ENCODE measurements around the gene SLC12A3. TPM values are rescaled to one million over a fixed set of nuclear protein-coding genes. Genes with fewer than 3 reads are reported as not detected.

SLC12A3 gene
- total and polyA plus RNA-seq, 4 experiments from 2014 or later: not detected

- CTCF ChIA-PET (ENCODE audit: partially characterized antibody): interaction anchor here (1.2 to 1.5 kb wide), 2 partner anchors 8 to 11 kb away, joined by 3 read pairs; no protein-coding TSS in a partner anchor
- peaks cover 16 to 17% of the 10 kb centered on the region in 2 donors for H3K36me3 Mint-ChIP-seq
- intact Hi-C loops (cut with micrococcal nuclease): no loop called here
- H3K27ac Mint-ChIP-seq: peak overlapping the region in 6 of 7 donors; percentile 61 to 85 (median 74)
- Histone ChIP-seq H3K36me3 (ENCODE audit: insufficient read depth, low read length) (peaks cover 12% of the 10 kb centered on the region), H3K27me3 (ENCODE audit: insufficient read depth, low read length) (no peaks in the 10 kb centered on the region), H3K9me3 (ENCODE audit: control insufficient read depth in 1 of 2, low read length in 2 of 2) (no peaks in the 10 kb centered on the region), H3K4me1 (ENCODE audit: insufficient read depth, low read length) (peaks cover 11% of the 10 kb centered on the region), H3K27ac (ENCODE audit: low read depth, low read length) (no peak overlapping the region), H3K4me3 (ENCODE audit: low read length in 2 of 2) (no peak overlapping the region)
- peaks cover 0 to 5% (median 0%) of the 10 kb centered on the region in 8 donors for H3K9me3 Mint-ChIP-seq
- H3K4me3 Mint-ChIP-seq: peak overlapping the region in 3 of 8 donors; percentile 45 to 71 (median 61)
- no peak for DNase-seq
- POLR2A ChIA-PET (ENCODE audit: partially characterized antibody): interaction anchor here (1.5 kb wide), 1 partner anchor 83 kb away, joined by 6 read pairs; the partner anchor contains the start of gene HERPUD1
- H3K4me1 Mint-ChIP-seq: peaks cover 13 to 21% (median 15%) of the 10 kb centered on the region in 4 donors
- no peaks in the 10 kb centered on the region for H3K27me3 Mint-ChIP-seq
Measured at GRCh38 chr16:56848029-56848936, 16.7 kb upstream of the SLC12A3 start.

- DNase-seq: no peak
- peaks cover 13 to 21% (median 15%) of the 10 kb centered on the region in 4 donors for H3K4me1 Mint-ChIP-seq
- H3K27me3 Mint-ChIP-seq: no peaks in the 10 kb centered on the region
- Histone ChIP-seq H3K4me1 (ENCODE audit: insufficient read depth, low read length) (peaks cover 11% of the 10 kb centered on the region), H3K27ac (ENCODE audit: low read depth, low read length) (no peak overlapping the region), H3K9me3 (ENCODE audit: control insufficient read depth in 1 of 2, low read length in 2 of 2) (no peaks in the 10 kb centered on the region), H3K4me3 (ENCODE audit: low read length in 2 of 2) (no peak overlapping the region), H3K36me3 (ENCODE audit: insufficient read depth, low read length) (peaks cover 4% of the 10 kb centered on the region), H3K27me3 (ENCODE audit: insufficient read depth, low read length) (no peaks in the 10 kb centered on the region)
- peaks cover 9% of the 10 kb centered on the region in 2 donors for H3K36me3 Mint-ChIP-seq
- CTCF ChIA-PET (ENCODE audit: partially characterized antibody): no interaction called here
- POLR2A ChIA-PET (ENCODE audit: partially characterized antibody): no interaction called here
- peaks cover 0 to 5% (median 0%) of the 10 kb centered on the region in 8 donors for H3K9me3 Mint-ChIP-seq
- intact Hi-C loops (cut with micrococcal nuclease): no loop called here
- no peak overlapping the region for H3K4me3 Mint-ChIP-seq
- H3K27ac Mint-ChIP-seq: peak overlapping the region in 2 of 7 donors; percentile 11 to 68
Measured at GRCh38 chr16:56848955-56849689, 15.9 kb upstream of the SLC12A3 start.

- ChIA-PET POLR2A (ENCODE audit: partially characterized antibody) (no interaction called here), CTCF (ENCODE audit: partially characterized antibody) (interaction anchor here (0.7 kb wide), 1 partner anchor 17 kb away, joined by 5 read pairs; no protein-coding TSS in a partner anchor)
- intact Hi-C loops (cut with micrococcal nuclease): no loop called here
- H3K4me3 ChIP-seq (ENCODE audit: low read length in 2 of 2): no peak overlapping the region
- H3K4me1 ChIP-seq (ENCODE audit: insufficient read depth, low read length): peaks cover 11% of the 10 kb centered on the region
- DNase-seq: no peak
- no peaks in the 10 kb centered on the region for H3K27me3 ChIP-seq (ENCODE audit: insufficient read depth, low read length)
- Mint-ChIP-seq H3K36me3 (peaks cover 4 to 5% of the 10 kb centered on the region in 2 donors), H3K9me3 (peaks cover 0 to 5% (median 0%) of the 10 kb centered on the region in 8 donors), H3K27me3 (no peaks in the 10 kb centered on the region), H3K4me3 (no peak overlapping the region), H3K4me1 (peaks cover 13 to 21% (median 15%) of the 10 kb centered on the region in 4 donors), H3K27ac (peak overlapping the region in 1 of 7 donors; percentile 25)
- H3K27ac ChIP-seq (ENCODE audit: low read depth, low read length): no peak overlapping the region
- no peaks in the 10 kb centered on the region for H3K9me3 ChIP-seq (ENCODE audit: control insufficient read depth in 1 of 2, low read length in 2 of 2)
- no peaks in the 10 kb centered on the region for H3K36me3 ChIP-seq (ENCODE audit: insufficient read depth, low read length)
Measured at GRCh38 chr16:56849690-56850680, 15.0 kb upstream of the SLC12A3 start.

- no peak overlapping the region for H3K4me3 Mint-ChIP-seq
- H3K27me3 Mint-ChIP-seq: no peaks in the 10 kb centered on the region
- intact Hi-C loops (cut with micrococcal nuclease): no loop called here
- no peaks in the 10 kb centered on the region for H3K36me3 Mint-ChIP-seq
- Histone ChIP-seq H3K4me1 (ENCODE audit: insufficient read depth, low read length) (peaks cover 11% of the 10 kb centered on the region), H3K27ac (ENCODE audit: low read depth, low read length) (no peak overlapping the region), H3K36me3 (ENCODE audit: insufficient read depth, low read length) (no peaks in the 10 kb centered on the region), H3K27me3 (ENCODE audit: insufficient read depth, low read length) (no peaks in the 10 kb centered on the region), H3K9me3 (ENCODE audit: control insufficient read depth in 1 of 2, low read length in 2 of 2) (no peaks in the 10 kb centered on the region), H3K4me3 (ENCODE audit: low read length in 2 of 2) (no peak overlapping the region)
- no peak for DNase-seq
- H3K4me1 Mint-ChIP-seq: peaks cover 11 to 19% (median 13%) of the 10 kb centered on the region in 4 donors
- ChIA-PET CTCF (ENCODE audit: partially characterized antibody) (interaction anchor here (0.6 to 1.5 kb wide), 3 partner anchors 9 to 69 kb away, joined by 3 read pairs; no protein-coding TSS in a partner anchor), POLR2A (ENCODE audit: partially characterized antibody) (no interaction called here)
- peaks cover 0 to 5% (median 0%) of the 10 kb centered on the region in 8 donors for H3K9me3 Mint-ChIP-seq
- H3K27ac Mint-ChIP-seq: peak overlapping the region in 1 of 7 donors; percentile 29
Measured at GRCh38 chr16:56851671-56852400, 13.2 kb upstream of the SLC12A3 start.

- Histone ChIP-seq H3K27me3 (ENCODE audit: insufficient read depth, low read length) (no peaks in the 10 kb centered on the region), H3K4me3 (ENCODE audit: low read length in 2 of 2) (no peak overlapping the region), H3K9me3 (ENCODE audit: control insufficient read depth in 1 of 2, low read length in 2 of 2) (no peaks in the 10 kb centered on the region), H3K36me3 (ENCODE audit: insufficient read depth, low read length) (no peaks in the 10 kb centered on the region), H3K4me1 (ENCODE audit: insufficient read depth, low read length) (peaks cover 8% of the 10 kb centered on the region), H3K27ac (ENCODE audit: low read depth, low read length) (no peak overlapping the region)
- Mint-ChIP-seq H3K4me3 (no peak overlapping the region), H3K27ac (no peak overlapping the region), H3K27me3 (no peaks in the 10 kb centered on the region), H3K4me1 (peaks cover 7 to 13% (median 8%) of the 10 kb centered on the region in 4 donors), H3K36me3 (no peaks in the 10 kb centered on the region), H3K9me3 (peaks cover 0 to 5% (median 0%) of the 10 kb centered on the region in 8 donors)
- CTCF ChIA-PET (ENCODE audit: partially characterized antibody): interaction anchor here (1.0 to 1.5 kb wide), 3 partner anchors 10 to 14 kb away, joined by 3 read pairs; no protein-coding TSS in a partner anchor
- POLR2A ChIA-PET (ENCODE audit: partially characterized antibody): no interaction called here
- no peak for DNase-seq
- intact Hi-C loops (cut with micrococcal nuclease): no loop called here
Measured at GRCh38 chr16:56852401-56852730, 12.6 kb upstream of the SLC12A3 start.

GRCh38 chr16:56852968-56853367, 12.0 kb upstream of the SLC12A3 start:
- Mint-ChIP-seq H3K36me3 (no peaks in the 10 kb centered on the region), H3K27me3 (no peaks in the 10 kb centered on the region), H3K9me3 (no peaks in the 10 kb centered on the region), H3K27ac (no peak overlapping the region), H3K4me3 (peak overlapping the region in 1 of 8 donors; percentile 12), H3K4me1 (peaks cover 1 to 7% (median 3%) of the 10 kb centered on the region in 4 donors)
- ChIA-PET POLR2A (ENCODE audit: partially characterized antibody) (no interaction called here), CTCF (ENCODE audit: partially characterized antibody) (interaction anchor here (0.7 to 1.5 kb wide), 3 partner anchors 11 to 15 kb away, joined by 3 to 4 read pairs (median 3); no protein-coding TSS in a partner anchor)
- no peaks in the 10 kb centered on the region for H3K9me3 ChIP-seq (ENCODE audit: control insufficient read depth in 1 of 2, low read length in 2 of 2)
- H3K4me3 ChIP-seq (ENCODE audit: low read length in 2 of 2): no peak overlapping the region
- intact Hi-C loops (cut with micrococcal nuclease): no loop called here
- H3K27me3 ChIP-seq (ENCODE audit: insufficient read depth, low read length): no peaks in the 10 kb centered on the region
- H3K27ac ChIP-seq (ENCODE audit: low read depth, low read length): no peak overlapping the region
- H3K36me3 ChIP-seq (ENCODE audit: insufficient read depth, low read length): no peaks in the 10 kb centered on the region
- H3K4me1 ChIP-seq (ENCODE audit: insufficient read depth, low read length): peaks cover 2% of the 10 kb centered on the region
- no peak for DNase-seq

Data from CD4-positive, alpha-beta memory T cell (primary cell).